ENCODE results near the gene TNFAIP3. TPM values are rescaled to one million over a fixed set of nuclear protein-coding genes. Genes with fewer than 3 reads are reported as not detected.

Gene TNFAIP3
- total and polyA plus RNA-seq, 2 donors (not counting 1 experiment from before 2014, with no cell fraction given) = 86.2 to 92.0 TPM

DNA sequence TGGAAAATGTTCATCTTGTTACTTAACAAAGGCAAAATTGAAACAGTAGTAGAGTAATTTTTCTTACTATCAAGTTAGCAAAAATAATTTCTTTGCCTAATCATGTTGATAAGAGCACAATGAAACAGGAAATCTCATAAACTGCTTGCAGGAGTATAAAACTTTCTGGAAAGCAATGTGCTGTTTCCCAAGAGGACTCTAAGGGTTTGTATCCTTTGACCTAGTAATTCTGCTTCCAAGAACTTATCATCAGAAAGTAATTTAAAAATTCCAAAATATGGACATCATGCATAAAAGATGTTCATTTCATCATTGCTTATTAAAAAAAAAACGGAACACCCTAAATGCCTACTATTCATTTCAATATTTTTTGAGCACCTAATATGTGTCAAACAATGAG is 46.1 kb upstream of the TNFAIP3 start:
- peaks cover 24 to 25% of the 10 kb centered on the region in 2 donors for H3K4me1 ChIP-seq (ENCODE audit: control insufficient read depth in 2 of 2, insufficient read depth in 2 of 2, low read length in 2 of 2)
- TF ChIP-seq EZH2 (IDR thresholded peaks at IDR 0.05; ENCODE audit: borderline replicate concordance, insufficient read depth, low read depth, low read length, poor library complexity, severe bottlenecking) = no peak
- TF ChIP-seq, protein P1, sequence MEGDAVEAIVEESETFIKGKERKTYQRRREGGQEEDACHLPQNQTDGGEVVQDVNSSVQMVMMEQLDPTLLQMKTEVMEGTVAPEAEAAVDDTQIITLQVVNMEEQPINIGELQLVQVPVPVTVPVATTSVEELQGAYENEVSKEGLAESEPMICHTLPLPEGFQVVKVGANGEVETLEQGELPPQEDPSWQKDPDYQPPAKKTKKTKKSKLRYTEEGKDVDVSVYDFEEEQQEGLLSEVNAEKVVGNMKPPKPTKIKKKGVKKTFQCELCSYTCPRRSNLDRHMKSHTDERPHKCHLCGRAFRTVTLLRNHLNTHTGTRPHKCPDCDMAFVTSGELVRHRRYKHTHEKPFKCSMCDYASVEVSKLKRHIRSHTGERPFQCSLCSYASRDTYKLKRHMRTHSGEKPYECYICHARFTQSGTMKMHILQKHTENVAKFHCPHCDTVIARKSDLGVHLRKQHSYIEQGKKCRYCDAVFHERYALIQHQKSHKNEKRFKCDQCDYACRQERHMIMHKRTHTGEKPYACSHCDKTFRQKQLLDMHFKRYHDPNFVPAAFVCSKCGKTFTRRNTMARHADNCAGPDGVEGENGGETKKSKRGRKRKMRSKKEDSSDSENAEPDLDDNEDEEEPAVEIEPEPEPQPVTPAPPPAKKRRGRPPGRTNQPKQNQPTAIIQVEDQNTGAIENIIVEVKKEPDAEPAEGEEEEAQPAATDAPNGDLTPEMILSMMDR (IDR thresholded peaks at IDR 0.05) = no peak
- no peaks in the 10 kb centered on the region for H3K9me3 Mint-ChIP-seq (ENCODE audit: insufficient read depth)
- no peak overlapping the region for H3K27ac Mint-ChIP-seq
- no peaks in the 10 kb centered on the region for H3K27me3 Mint-ChIP-seq
- no peak overlapping the region for H3K9ac ChIP-seq (ENCODE audit: low read length)
- ATAC-seq (ENCODE audit: low read depth) (no peak), DNase-seq (no peak)
- ChIA-PET POLR2A (no interaction called here), CTCF (no interaction called here)
- H3K4me3 Mint-ChIP-seq = no peak overlapping the region
- H3K36me3 ChIP-seq (replicated peaks in 1 of 2; ENCODE audit: control extremely low read depth in 1 of 2, control insufficient read depth in 1 of 2, extremely low read depth in 1 of 2, insufficient read depth in 2 of 2, low read length in 1 of 2) = no peaks in the 10 kb centered on the region
- no peaks in the 10 kb centered on the region for H3K79me2 ChIP-seq (ENCODE audit: control insufficient read depth, insufficient read depth, low read length)
- H4K20me1 ChIP-seq (ENCODE audit: control insufficient read depth, insufficient read depth, low read length, poor library complexity, severe bottlenecking) = no peaks in the 10 kb centered on the region
- no peaks in the 10 kb centered on the region for H3K9me3 ChIP-seq (ENCODE audit: control extremely low read depth in 1 of 3, control insufficient read depth in 2 of 3, insufficient read depth in 1 of 3, low read length in 2 of 3)
- H3K27me3 ChIP-seq (replicated peaks in 1 of 4; ENCODE audit: control extremely low read depth in 1 of 4, control insufficient read depth in 3 of 4, insufficient read depth in 4 of 4, low read length in 3 of 4) = no peaks in the 10 kb centered on the region
- WGBS (ENCODE audit: insufficient coverage) = no CpG with 5 or more reads among the region's 1 CpG
- H2AFZ ChIP-seq (ENCODE audit: insufficient read depth, low read depth, low read length, poor library complexity, severe bottlenecking) = no peak overlapping the region
- H3K4me1 Mint-ChIP-seq = peaks cover 42% of the 10 kb centered on the region
- H3K27ac ChIP-seq (ENCODE audit: low read length in 2 of 2) = no peak overlapping the region
- intact Hi-C loops (cut with micrococcal nuclease) = no loop called here
- H3K4me2 ChIP-seq (replicated peaks; ENCODE audit: low read depth, low read length, poor library complexity, severe bottlenecking) = no peak overlapping the region
- no peak overlapping the region for H3K4me3 ChIP-seq (ENCODE audit: control extremely low read depth in 1 of 5, extremely low read depth in 1 of 5, insufficient read depth in 1 of 5, low read depth in 2 of 5, low read length in 4 of 5)

DNA sequence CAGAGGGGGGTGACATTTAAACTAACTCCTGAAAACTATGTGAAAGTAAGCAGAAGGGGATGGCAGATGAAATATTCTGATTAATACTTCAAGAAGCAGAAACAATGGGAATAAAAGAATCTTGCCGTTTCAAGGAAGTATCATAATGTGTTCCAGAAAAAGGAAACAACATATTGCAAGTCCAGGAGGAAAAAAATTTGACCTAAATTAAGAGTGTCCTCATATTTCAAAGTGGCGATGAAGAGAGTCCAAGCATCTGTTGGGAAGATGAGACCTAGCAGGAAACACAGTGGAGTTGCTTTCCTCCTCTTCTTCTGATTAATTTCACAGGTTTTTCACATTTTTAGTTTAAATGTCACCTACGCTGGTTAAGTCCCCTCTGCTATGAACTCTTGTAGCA is 45.6 kb upstream of the TNFAIP3 start:
- Histone ChIP-seq H4K20me1 (ENCODE audit: control insufficient read depth, insufficient read depth, low read length, poor library complexity, severe bottlenecking) (no peaks in the 10 kb centered on the region), H3K9ac (ENCODE audit: low read length) (no peak overlapping the region), H3K27me3 (replicated peaks in 1 of 4; ENCODE audit: control extremely low read depth in 1 of 4, control insufficient read depth in 3 of 4, insufficient read depth in 4 of 4, low read length in 3 of 4) (no peaks in the 10 kb centered on the region), H3K36me3 (replicated peaks in 1 of 2; ENCODE audit: control extremely low read depth in 1 of 2, control insufficient read depth in 1 of 2, extremely low read depth in 1 of 2, insufficient read depth in 2 of 2, low read length in 1 of 2) (no peaks in the 10 kb centered on the region), H3K4me3 (ENCODE audit: control extremely low read depth in 1 of 5, extremely low read depth in 1 of 5, insufficient read depth in 1 of 5, low read depth in 2 of 5, low read length in 4 of 5) (no peak overlapping the region), H3K4me2 (replicated peaks; ENCODE audit: low read depth, low read length, poor library complexity, severe bottlenecking) (no peak overlapping the region), H3K79me2 (ENCODE audit: control insufficient read depth, insufficient read depth, low read length) (no peaks in the 10 kb centered on the region), H3K9me3 (ENCODE audit: control extremely low read depth in 1 of 3, control insufficient read depth in 2 of 3, insufficient read depth in 1 of 3, low read length in 2 of 3) (no peaks in the 10 kb centered on the region), H3K27ac (ENCODE audit: low read length in 2 of 2) (no peak overlapping the region), H3K4me1 (ENCODE audit: control insufficient read depth in 2 of 2, insufficient read depth in 2 of 2, low read length in 2 of 2) (peaks cover 21% of the 10 kb centered on the region in 2 donors), H2AFZ (ENCODE audit: insufficient read depth, low read depth, low read length, poor library complexity, severe bottlenecking) (no peak overlapping the region)
- Mint-ChIP-seq H3K9me3 (ENCODE audit: insufficient read depth) (no peaks in the 10 kb centered on the region), H3K4me1 (peaks cover 38% of the 10 kb centered on the region), H3K27me3 (no peaks in the 10 kb centered on the region), H3K4me3 (no peak overlapping the region), H3K27ac (no peak overlapping the region)
- ATAC-seq (ENCODE audit: low read depth) = no peak
- ChIA-PET CTCF (no interaction called here), POLR2A (interaction anchor here (0.7 kb wide), 1 partner anchor 598 kb away, joined by 9 read pairs; no protein-coding TSS in a partner anchor)
- WGBS (ENCODE audit: insufficient coverage) = 100% methylated on average over 1 of the region's 3 CpGs
- no peak for TF ChIP-seq EZH2 (IDR thresholded peaks at IDR 0.05; ENCODE audit: borderline replicate concordance, insufficient read depth, low read depth, low read length, poor library complexity, severe bottlenecking)
- TF ChIP-seq, protein P1 (IDR thresholded peaks at IDR 0.05) = no peak
- intact Hi-C loops (cut with micrococcal nuclease) = no loop called here
- DNase-seq = no peak
